ENCODE data around the gene COPS8. TPM values are rescaled to one million over a fixed set of nuclear protein-coding genes. Genes with fewer than 3 reads are reported as not detected.

COPS8 gene
- total and polyA plus RNA-seq, 2 of the 4 experiments (the other 2 are of a cell fraction): 47.0 to 64.9 TPM

DNA sequence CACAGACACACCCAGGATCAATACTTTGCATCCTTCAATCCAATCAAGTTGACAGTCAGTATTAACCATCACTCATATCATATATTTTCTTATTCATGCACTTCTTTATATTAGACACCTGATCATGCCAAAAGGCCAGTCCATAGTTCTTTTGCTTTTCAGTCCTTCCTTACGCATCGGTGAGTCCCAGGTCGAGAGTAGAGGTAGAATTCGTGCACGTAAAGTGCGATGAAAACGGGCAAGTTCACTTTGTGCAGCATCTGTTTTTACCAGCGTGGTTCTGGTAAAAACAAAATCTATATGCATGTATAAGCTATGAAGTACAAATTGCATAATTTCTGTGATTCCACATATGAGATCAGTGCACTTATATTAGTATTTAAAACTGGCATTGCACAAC, 1.2 kb upstream of the COPS8 start:
- no peak overlapping the region for H2AK9ac ChIP-seq (replicated peaks; ENCODE audit: low read depth, low read length, poor library complexity)
- peak overlapping the region; percentile 91; the same call in 1 of the 2 replicates for H3K4me2 ChIP-seq (ENCODE audit: low read depth, low read length)
- H3K9me1 ChIP-seq (ENCODE audit: insufficient read depth, low read length): 0 out of 2 replicates have a peak, but pooled peaks cover 4% of the 10 kb centered on the region
- BruUV-seq (replicated peaks): no TSS peak
- no peak for ATAC-seq (ENCODE audit: low read depth)
- peak overlapping the region; percentile 21; the same call in 1 of the 2 replicates for H2BK120ac ChIP-seq (ENCODE audit: low read depth, low read length)
- no peak overlapping the region; the same call in 1 of the 2 replicates for H3K4ac ChIP-seq (ENCODE audit: low read depth, low read length)
- intact Hi-C loops (cut with micrococcal nuclease) (no loop called here), dilution Hi-C loops (cut with HindIII; ENCODE audit: low sequenced_read_pairs, unreplicated experiment) (no loop called here), in situ Hi-C loops (cut with MboI; ENCODE audit: low sequenced_read_pairs) (loop anchor here (25.0 kb wide), 1 partner anchor 1447 kb away; no protein-coding TSS in a partner anchor)
- no peak overlapping the region for H2AFZ ChIP-seq (replicated peaks; ENCODE audit: low read length, poor library complexity)
- H3K9ac ChIP-seq (ENCODE audit: low read depth, low read length): no peak overlapping the region
- H4K5ac ChIP-seq (ENCODE audit: low read depth, low read length): no peak overlapping the region
- POLR2A ChIA-PET (ENCODE audit: unreplicated experiment): no interaction called here
- no peak overlapping the region for H2BK5ac ChIP-seq (ENCODE audit: low read depth, low read length, poor library complexity, severe bottlenecking)
- no peak overlapping the region for H3K23ac ChIP-seq (ENCODE audit: low read depth, low read length)
- no peaks in the 10 kb centered on the region for H3K9me3 ChIP-seq (ENCODE audit: control insufficient read depth, insufficient read depth, low read length)
- DNase-seq: no peak
- 89% methylated on average over 5 of the region's 8 CpGs; no CpG with 5 or more reads in 1 of the 2 experiments for WGBS, 2 experiments (ENCODE audit: extremely low coverage in 2 of 2, insufficient read length in 1 of 2)
- H2BK15ac ChIP-seq (ENCODE audit: low read depth, low read length): no peak overlapping the region
- H3K14ac ChIP-seq (replicated peaks; ENCODE audit: low read depth, low read length): no peak overlapping the region
- H3K27me3 ChIP-seq (ENCODE audit: control insufficient read depth, insufficient read depth, low read length): no peaks in the 10 kb centered on the region
- H3K18ac ChIP-seq (ENCODE audit: low read depth, low read length): no peak overlapping the region
- H4K8ac ChIP-seq (ENCODE audit: low read depth in 2 of 2, low read length in 2 of 2): peak overlapping the region in 1 of 2 experiments; percentile 70; a peak in 2 of 4 replicates
- H3K4me1 ChIP-seq (ENCODE audit: control insufficient read depth, insufficient read depth, low read length): no peaks in the 10 kb centered on the region; the same call in 1 of the 2 replicates
- H3K79me1 ChIP-seq (ENCODE audit: low read depth in 1 of 2, low read length in 2 of 2): peaks cover 16 to 33% of the 10 kb centered on the region in 2 experiments
- H3K27ac ChIP-seq (ENCODE audit: insufficient read depth, low read length): no peak overlapping the region
- H3K36me3 ChIP-seq (ENCODE audit: control insufficient read depth, insufficient read depth, low read length): 0 out of 2 replicates have a peak, but pooled peaks cover 2% of the 10 kb centered on the region
- CTCF ChIA-PET: no interaction called here
- H3K56ac ChIP-seq (ENCODE audit: extremely low read depth, insufficient read depth, low read length): no peak overlapping the region
- H4K20me1 ChIP-seq (ENCODE audit: insufficient read depth, low read length): no peaks in the 10 kb centered on the region
- no peak overlapping the region for H2BK20ac ChIP-seq (ENCODE audit: low read depth, low read length)
- TF ChIP-seq, protein P1, sequence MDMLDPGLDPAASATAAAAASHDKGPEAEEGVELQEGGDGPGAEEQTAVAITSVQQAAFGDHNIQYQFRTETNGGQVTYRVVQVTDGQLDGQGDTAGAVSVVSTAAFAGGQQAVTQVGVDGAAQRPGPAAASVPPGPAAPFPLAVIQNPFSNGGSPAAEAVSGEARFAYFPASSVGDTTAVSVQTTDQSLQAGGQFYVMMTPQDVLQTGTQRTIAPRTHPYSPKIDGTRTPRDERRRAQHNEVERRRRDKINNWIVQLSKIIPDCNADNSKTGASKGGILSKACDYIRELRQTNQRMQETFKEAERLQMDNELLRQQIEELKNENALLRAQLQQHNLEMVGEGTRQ (IDR thresholded peaks at IDR 0.05; ENCODE audit: low read depth, low read length): no peak
- TF ChIP-seq CEBPB (IDR thresholded peaks at IDR 0.05; ENCODE audit: low read depth, low read length) (peak; percentile 32; the same call in 1 of the 2 replicates), RAD21 (IDR thresholded peaks at IDR 0.05; ENCODE audit: low read length) (no peak)
- H2AK5ac ChIP-seq (ENCODE audit: low read depth, low read length): no peak overlapping the region
- H4K91ac ChIP-seq (ENCODE audit: insufficient read depth, low read depth, low read length): no peak overlapping the region
- no peak overlapping the region for H3K4me3 ChIP-seq (ENCODE audit: insufficient read depth, low read depth, low read length)
